Liver (tissue), 9 donors: ENCODE results near the gene MRFAP1. TPM values are rescaled to one million over a fixed set of nuclear protein-coding genes. Genes with fewer than 3 reads are reported as not detected.

Experiments used
- DNase-seq: peaks from one replicate; pipeline ENCODE4 v3.0.0-alpha.2; 2017; ENCODE audit warnings: low spot score
- H3K27ac ChIP-seq, 2 donors: one replicate each; pipeline ENCODE4 v1.7.0; 2013; ENCODE audit warnings: inconsistent platforms in 2 of 2, low read length in 2 of 2, control low read depth in 1 of 2, low read depth in 1 of 2, mild to moderate bottlenecking in 1 of 2
- H3K27me3 ChIP-seq, 4 donors: one replicate each; pipeline versions ENCODE4 v1.6.1 to v1.7.0; 2013; ENCODE audit warnings: low read length in 3 of 4, inconsistent platforms in 1 of 4, mild to moderate bottlenecking in 1 of 4, moderate library complexity in 1 of 4; ENCODE audit not compliant: control insufficient read depth in 4 of 4, insufficient read depth in 4 of 4
- H3K36me3 ChIP-seq, 4 donors: one replicate each; pipeline versions ENCODE4 v1.6.1 to v1.7.0; 2013; ENCODE audit warnings: low read length in 3 of 4, mild to moderate bottlenecking in 3 of 4, low read depth in 1 of 4, moderate library complexity in 1 of 4; ENCODE audit not compliant: control insufficient read depth in 4 of 4, insufficient read depth in 3 of 4
- H3K4me1 ChIP-seq, 4 donors: one replicate each; pipeline versions ENCODE4 v1.6.1 to v1.7.0; 2013; ENCODE audit warnings: low read length in 3 of 4, mild to moderate bottlenecking in 3 of 4, moderate library complexity in 1 of 4; ENCODE audit not compliant: control insufficient read depth in 4 of 4, insufficient read depth in 4 of 4
- H3K4me3 ChIP-seq, 3 donors: one replicate each; pipeline versions ENCODE4 v1.6.1 to v1.7.0; 2013; ENCODE audit warnings: low read length in 3 of 3, control low read depth in 1 of 3, low read depth in 1 of 3, mild to moderate bottlenecking in 1 of 3
- H3K9ac ChIP-seq, 2 donors: one replicate each; pipeline ENCODE4 v1.7.0; 2013; ENCODE audit warnings: low read length in 2 of 2, mild to moderate bottlenecking in 2 of 2, moderate library complexity in 2 of 2, control low read depth in 1 of 2, low read depth in 1 of 2
- H3K9me3 ChIP-seq, 4 donors: one replicate each; pipeline versions ENCODE4 v1.6.1 to v1.7.0; 2013; ENCODE audit warnings: low read length in 3 of 4; ENCODE audit not compliant: control insufficient read depth in 4 of 4
- ATF3 ChIP-seq: IDR thresholded peaks from 2 replicates; pipeline ENCODE4 v1.6.1; 2016; ENCODE audit warnings: antibody characterized with exemption
- EGR1 ChIP-seq, 2 donors: IDR thresholded peaks; 2 replicates each; pipeline ENCODE4 v1.6.1; 2016 to 2018; ENCODE audit warnings: antibody characterized with exemption in 2 of 2, low read depth in 2 of 2
- FOXA1 ChIP-seq: IDR thresholded peaks from 2 replicates; pipeline ENCODE4 v1.6.1; 2016; ENCODE audit warnings: antibody characterized with exemption
- GABPA ChIP-seq, 2 donors: IDR thresholded peaks in 1 of 2; conservative IDR thresholded peaks in 1 of 2; 2 replicates each; pipeline ENCODE4 v1.6.1; 2016; ENCODE audit warnings: antibody characterized with exemption in 2 of 2, mild to moderate bottlenecking in 1 of 2, moderate library complexity in 1 of 2
- HNF4A ChIP-seq, 2 donors: conservative IDR thresholded peaks; 2 replicates each; pipeline ENCODE4 v1.6.1; 2016; ENCODE audit warnings: antibody characterized with exemption in 2 of 2, mild to moderate bottlenecking in 2 of 2
- HNF4G ChIP-seq: IDR thresholded peaks from 2 replicates; pipeline ENCODE4 v1.6.1; 2016; ENCODE audit warnings: antibody characterized with exemption
- MAX ChIP-seq: IDR thresholded peaks from 2 replicates; pipeline ENCODE4 v1.6.1; 2016; ENCODE audit warnings: antibody characterized with exemption
- NR2F2 ChIP-seq: IDR thresholded peaks from 2 replicates; pipeline ENCODE4 v1.6.1; 2016; ENCODE audit warnings: antibody characterized with exemption
- RAD21 ChIP-seq, 2 donors: IDR thresholded peaks; 2 replicates each; pipeline ENCODE4 v1.6.1; 2016; ENCODE audit warnings: antibody characterized with exemption in 2 of 2, mild to moderate bottlenecking in 2 of 2
- REST ChIP-seq: IDR thresholded peaks from 2 replicates; pipeline ENCODE4 v1.6.1; 2016; ENCODE audit warnings: antibody characterized with exemption, mild to moderate bottlenecking
- RXRA ChIP-seq, 2 donors: IDR thresholded peaks; 2 replicates each; pipeline ENCODE4 v1.6.1; 2017 to 2018; ENCODE audit warnings: antibody characterized with exemption in 2 of 2, mild to moderate bottlenecking in 1 of 2
- SP1 ChIP-seq: IDR thresholded peaks from 2 replicates; pipeline ENCODE4 v1.6.1; 2018; ENCODE audit warnings: antibody characterized with exemption, mild to moderate bottlenecking
- YY1 ChIP-seq: IDR thresholded peaks from 2 replicates; pipeline ENCODE4 v1.6.1; 2016; ENCODE audit warnings: antibody characterized with exemption, mild to moderate bottlenecking
- WGBS: extraction: QIAGEN DNeasy Blood & Tissue Kit; methylation state at CpG from one replicate; pipeline ENCODE4 v1.1.7; 2013; 5-methylcytosine and 5-hydroxymethylcytosine counted together
- polyA plus RNA-seq, 2 donors: library from polyadenylated mRNA; stranded (reverse) in 1 of 2; unstranded in 1 of 2; fragments of 200-250 nt in 1 of 2; fragments of >200 nt in 1 of 2; fragmentation: Nextera tagmentation in 1 of 2; extraction: Ambion mirVana in 1 of 2; gene quantifications; one replicate each; pipeline versions ENCODE4 v1.2.1 to v1.2.3, GENCODE V29; 2013 to 2015
- total RNA-seq, 2 donors: library from RNA; depleted of rRNA; stranded (reverse); fragments of >200 nt; gene quantifications; one replicate each; pipeline ENCODE4 v1.2.3, GENCODE V29; 2014
- donor health status: healthy.
- donor health status: healthy.
- donor health status: healthy.
- donor health status: healthy.
- donor health status: healthy.

Gene MRFAP1
- total and polyA plus RNA-seq, 4 donors, result 78.5 to 176 (median 104) TPM

GRCh38 chr4:6616087-6616995 is 24.1 kb upstream of the MRFAP1 start:
- WGBS, result 97% methylated on average over 18 of the region's 18 CpGs
- peaks cover 10 to 57% (median 20%) of the 10 kb centered on the region in 4 donors for H3K36me3 ChIP-seq
- no peak overlapping the region for H3K27ac ChIP-seq
- H3K27me3 ChIP-seq, result no peaks in the 10 kb centered on the region
- H3K9ac ChIP-seq, result no peak overlapping the region
- TF ChIP-seq YY1, result no peak
- TF ChIP-seq HNF4G, result no peak
- no peak for TF ChIP-seq FOXA1
- no peak for TF ChIP-seq MAX
- TF ChIP-seq GABPA (IDR thresholded peaks at IDR 0.05 in 1 of 2, conservative IDR thresholded peaks at IDR 0.05 in 1 of 2), result no peak
- no peak for TF ChIP-seq RAD21 (IDR thresholded peaks at IDR 0.05)
- TF ChIP-seq NR2F2, result no peak
- TF ChIP-seq ATF3, result no peak
- TF ChIP-seq RXRA (IDR thresholded peaks at IDR 0.05), result no peak
- TF ChIP-seq EGR1 (IDR thresholded peaks at IDR 0.05; ENCODE audit: low read depth in 2 of 2), result no peak
- no peak for TF ChIP-seq SP1
- H3K4me3 ChIP-seq, result no peak overlapping the region
- H3K4me1 ChIP-seq, result no peaks in the 10 kb centered on the region
- no peaks in the 10 kb centered on the region for H3K9me3 ChIP-seq
- no peak for DNase-seq

- Histone ChIP-seq H3K9ac (no peak overlapping the region), H3K9me3 (no peaks in the 10 kb centered on the region), H3K4me1 (no peaks in the 10 kb centered on the region), H3K27me3 (no peaks in the 10 kb centered on the region), H3K36me3 (peaks cover 10 to 54% (median 18%) of the 10 kb centered on the region in 4 donors), H3K4me3 (no peak overlapping the region), H3K27ac (no peak overlapping the region)
- TF ChIP-seq HNF4A (conservative IDR thresholded peaks at IDR 0.05), result no peak
- no peak for TF ChIP-seq REST
- 97% methylated on average over 10 of the region's 10 CpGs for WGBS
- DNase-seq, result no peak
Observed at GRCh38 chr4:6617246-6617645, 23.2 kb upstream of the MRFAP1 start.
